Mucosa of rectum (tissue), 2 donors: ENCODE measurements around the gene PLD6.
A peak's percentile ranks its signal among the peaks of the same experiment; 100 is the strongest.

Experiments
- H3K27ac ChIP-seq, 2 donors: one replicate each; pipeline ENCODE4 v1.7.0; 2013; ENCODE audit warnings: inconsistent platforms in 2 of 2, low read depth in 2 of 2, low read length in 2 of 2
- H3K27me3 ChIP-seq, 2 donors: one replicate each; pipeline ENCODE4 v1.7.0; 2013; ENCODE audit warnings: low read length in 2 of 2; ENCODE audit not compliant: control insufficient read depth in 2 of 2, insufficient read depth in 2 of 2
- H3K36me3 ChIP-seq, 2 donors: one replicate each; pipeline ENCODE4 v1.7.0; 2013; ENCODE audit warnings: low read length in 2 of 2; ENCODE audit not compliant: control insufficient read depth in 2 of 2, insufficient read depth in 2 of 2
- H3K4me1 ChIP-seq, 2 donors: one replicate each; pipeline ENCODE4 v1.7.0; 2013; ENCODE audit warnings: low read length in 2 of 2, mild to moderate bottlenecking in 1 of 2; ENCODE audit not compliant: control insufficient read depth in 2 of 2, insufficient read depth in 2 of 2
- H3K4me3 ChIP-seq, 2 donors: one replicate each; pipeline ENCODE4 v1.7.0; 2013; ENCODE audit warnings: low read length in 2 of 2
- H3K9ac ChIP-seq, 2 donors: one replicate each; pipeline ENCODE4 v1.7.0; 2013; ENCODE audit warnings: low read length in 2 of 2, low read depth in 1 of 2, mild to moderate bottlenecking in 1 of 2
- H3K9me3 ChIP-seq, 2 donors: one replicate each; pipeline ENCODE4 v1.7.0; 2013; ENCODE audit warnings: low read length in 2 of 2; ENCODE audit not compliant: control insufficient read depth in 2 of 2
- donor health status: healthy.
- donor health status: Normal muscosa, but diverticular disease.

The PLD6 gene

GRCh38 chr17:17214646-17215436 lies 8.7 kb upstream of the PLD6 start:
- H3K9ac ChIP-seq: no peak overlapping the region
- peaks cover 57 to 61% of the 10 kb centered on the region in 2 donors for H3K36me3 ChIP-seq
- H3K4me1 ChIP-seq: no peaks in the 10 kb centered on the region

GRCh38 chr17:17213775-17214174 lies 7.6 kb upstream of the PLD6 start:
- H3K4me3 ChIP-seq: no peak overlapping the region
- H3K4me1 ChIP-seq: no peaks in the 10 kb centered on the region
- no peak overlapping the region for H3K27ac ChIP-seq
- H3K27me3 ChIP-seq: no peaks in the 10 kb centered on the region
- no peaks in the 10 kb centered on the region for H3K9me3 ChIP-seq
- no peak overlapping the region for H3K9ac ChIP-seq
- H3K36me3 ChIP-seq: peaks cover 52 to 54% of the 10 kb centered on the region in 2 donors

More at GRCh38 chr17:17214646-17215436, 8.7 kb upstream of the PLD6 start:
- no peaks in the 10 kb centered on the region for H3K27me3 ChIP-seq
- no peak overlapping the region for H3K27ac ChIP-seq
- no peaks in the 10 kb centered on the region for H3K9me3 ChIP-seq
- H3K4me3 ChIP-seq: no peak overlapping the region

- Histone ChIP-seq H3K4me3 (no peak overlapping the region), H3K9me3 (no peaks in the 10 kb centered on the region), H3K27ac (no peak overlapping the region), H3K9ac (no peak overlapping the region), H3K27me3 (no peaks in the 10 kb centered on the region), H3K4me1 (peaks cover 28 to 29% of the 10 kb centered on the region in 2 donors), H3K36me3 (peaks cover 4 to 7% of the 10 kb centered on the region in 2 donors)
These were observed 1.9 kb upstream of the PLD6 start for GRCh38 chr17:17207998-17208397.

GRCh38 chr17:17206913-17207335 lies 791 bp upstream of the PLD6 start:
- peak overlapping the region in 1 of 2 donors; percentile 76 for H3K4me3 ChIP-seq
- H3K27me3 ChIP-seq: no peaks in the 10 kb centered on the region
- peaks cover 0 to 3% of the 10 kb centered on the region in 2 donors for H3K36me3 ChIP-seq
- peaks cover 28 to 29% of the 10 kb centered on the region in 2 donors for H3K4me1 ChIP-seq
- H3K9me3 ChIP-seq: no peaks in the 10 kb centered on the region
- H3K9ac ChIP-seq: peak overlapping the region in 1 of 2 donors; percentile 80
- peak overlapping the region; percentile 77 to 78 for H3K27ac ChIP-seq

- no peaks in the 10 kb centered on the region for H3K9me3 ChIP-seq
- peaks cover 28 to 34% of the 10 kb centered on the region in 2 donors for H3K4me1 ChIP-seq
- peak overlapping the region; percentile 66 to 80 for H3K9ac ChIP-seq
- H3K4me3 ChIP-seq: peak overlapping the region; percentile 74 to 76
- no peaks in the 10 kb centered on the region for H3K27me3 ChIP-seq
- peak overlapping the region; percentile 77 to 78 for H3K27ac ChIP-seq
- H3K36me3 ChIP-seq: no peaks in the 10 kb centered on the region
These were observed 587 bp downstream of the PLD6 start for GRCh38 chr17:17205368-17206123.

GRCh38 chr17:17204635-17205231 lies 1.4 kb downstream of the PLD6 start:
- Histone ChIP-seq H3K9me3 (no peaks in the 10 kb centered on the region), H3K4me3 (peak overlapping the region; percentile 74 to 76), H3K9ac (peak overlapping the region in 1 of 2 donors; percentile 80), H3K27ac (peak overlapping the region in 1 of 2 donors; percentile 12), H3K36me3 (no peaks in the 10 kb centered on the region), H3K4me1 (peaks cover 28 to 34% of the 10 kb centered on the region in 2 donors), H3K27me3 (no peaks in the 10 kb centered on the region)

- no peaks in the 10 kb centered on the region for H3K36me3 ChIP-seq
- H3K27me3 ChIP-seq: no peaks in the 10 kb centered on the region
- H3K27ac ChIP-seq: peak overlapping the region in 1 of 2 donors; percentile 10
- no peaks in the 10 kb centered on the region for H3K9me3 ChIP-seq
- no peak overlapping the region for H3K4me3 ChIP-seq
- peaks cover 28 to 34% of the 10 kb centered on the region in 2 donors for H3K4me1 ChIP-seq
- no peak overlapping the region for H3K9ac ChIP-seq
These were observed 2.0 kb downstream of the PLD6 start for GRCh38 chr17:17204041-17204591.

GRCh38 chr17:17203173-17203730 lies 2.9 kb downstream of the PLD6 start:
- Histone ChIP-seq H3K4me3 (no peak overlapping the region), H3K9ac (no peak overlapping the region), H3K9me3 (no peaks in the 10 kb centered on the region), H3K4me1 (peaks cover 28 to 34% of the 10 kb centered on the region in 2 donors), H3K27ac (peak overlapping the region in 1 of 2 donors; percentile 16), H3K36me3 (no peaks in the 10 kb centered on the region), H3K27me3 (no peaks in the 10 kb centered on the region)

- peak overlapping the region in 1 of 2 donors; percentile 2 for H3K27ac ChIP-seq
- H3K4me1 ChIP-seq: peaks cover 28 to 34% of the 10 kb centered on the region in 2 donors
- H3K9me3 ChIP-seq: no peaks in the 10 kb centered on the region
- no peak overlapping the region for H3K4me3 ChIP-seq
- no peak overlapping the region for H3K9ac ChIP-seq
- H3K27me3 ChIP-seq: no peaks in the 10 kb centered on the region
- H3K36me3 ChIP-seq: no peaks in the 10 kb centered on the region
These were observed 4.2 kb downstream of the PLD6 start for GRCh38 chr17:17201907-17202306.
